ENCODE data around the gene RPS17.
"Not testable (repeated sequence)": the region's sequence is repeated elsewhere in the genome, so short reads cannot be mapped to it uniquely, and the experiment has no call there.

GRCh38 chr15:82497978-82498377 lies 42.3 kb downstream of the RPS17 start:
- TF ChIP-seq POLR2A, CTCF (IDR thresholded peaks at IDR 0.05): not testable (repeated sequence)

Measured in adrenal gland (tissue), 5 donors.